ENCODE data around the gene CREBBP.
A peak's percentile ranks its signal among the peaks of the same experiment; 100 is the strongest.
"Not testable (repeated sequence)": the region's sequence is repeated elsewhere in the genome, so short reads cannot be mapped to it uniquely, and the experiment has no call there.

CREBBP gene

DNA sequence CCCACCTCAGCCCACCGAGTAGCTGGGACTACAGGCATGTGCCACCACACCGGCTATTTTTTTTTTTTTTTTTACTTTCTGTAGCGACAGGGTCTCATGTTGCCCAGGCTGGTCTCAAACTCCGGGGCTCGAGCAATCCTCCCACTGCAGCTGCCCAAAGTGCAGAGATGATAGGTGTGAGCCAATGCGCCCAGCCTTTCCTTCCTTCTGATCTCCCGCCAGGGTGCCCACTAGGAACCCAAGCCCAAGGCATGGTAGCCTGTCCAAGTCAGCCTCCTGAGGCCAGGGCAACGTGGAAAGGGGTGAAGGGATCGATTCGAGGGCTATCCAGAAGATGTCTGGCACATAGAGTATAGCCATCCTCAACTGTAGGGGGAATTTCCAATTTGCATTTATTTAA lies 9.6 kb upstream of the CREBBP start:
- TF ChIP-seq, protein P1, sequence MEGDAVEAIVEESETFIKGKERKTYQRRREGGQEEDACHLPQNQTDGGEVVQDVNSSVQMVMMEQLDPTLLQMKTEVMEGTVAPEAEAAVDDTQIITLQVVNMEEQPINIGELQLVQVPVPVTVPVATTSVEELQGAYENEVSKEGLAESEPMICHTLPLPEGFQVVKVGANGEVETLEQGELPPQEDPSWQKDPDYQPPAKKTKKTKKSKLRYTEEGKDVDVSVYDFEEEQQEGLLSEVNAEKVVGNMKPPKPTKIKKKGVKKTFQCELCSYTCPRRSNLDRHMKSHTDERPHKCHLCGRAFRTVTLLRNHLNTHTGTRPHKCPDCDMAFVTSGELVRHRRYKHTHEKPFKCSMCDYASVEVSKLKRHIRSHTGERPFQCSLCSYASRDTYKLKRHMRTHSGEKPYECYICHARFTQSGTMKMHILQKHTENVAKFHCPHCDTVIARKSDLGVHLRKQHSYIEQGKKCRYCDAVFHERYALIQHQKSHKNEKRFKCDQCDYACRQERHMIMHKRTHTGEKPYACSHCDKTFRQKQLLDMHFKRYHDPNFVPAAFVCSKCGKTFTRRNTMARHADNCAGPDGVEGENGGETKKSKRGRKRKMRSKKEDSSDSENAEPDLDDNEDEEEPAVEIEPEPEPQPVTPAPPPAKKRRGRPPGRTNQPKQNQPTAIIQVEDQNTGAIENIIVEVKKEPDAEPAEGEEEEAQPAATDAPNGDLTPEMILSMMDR (conservative IDR thresholded peaks at IDR 0.05), result no peak
- no peak for TF ChIP-seq ZFX (IDR thresholded peaks at IDR 0.05)
- H3K27ac ChIP-seq, result no peak overlapping the region

DNA sequence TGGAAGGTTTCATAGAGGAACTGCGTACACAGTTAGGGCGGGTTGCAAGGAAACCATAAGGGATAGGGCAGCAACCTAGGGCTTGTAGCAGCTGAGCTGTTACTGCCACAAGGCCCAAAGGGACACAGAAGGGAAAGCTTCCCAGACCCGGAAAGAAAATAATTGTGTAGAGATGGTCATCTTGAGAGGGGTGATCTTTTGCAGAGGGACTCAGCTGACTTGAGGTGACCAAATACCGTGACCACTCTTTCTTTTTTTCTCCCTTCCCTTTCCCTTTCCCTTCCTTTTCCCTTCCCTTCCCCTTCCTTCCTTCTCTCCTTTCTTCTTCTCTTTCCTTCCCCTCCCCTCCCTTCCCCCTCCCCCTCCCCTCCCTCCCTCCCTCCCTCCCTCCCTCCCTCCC lies 8.5 kb upstream of the CREBBP start:
- H3K27ac ChIP-seq, result no peak overlapping the region
- no peak for TF ChIP-seq ZFX (IDR thresholded peaks at IDR 0.05)
- TF ChIP-seq, protein P1 (conservative IDR thresholded peaks at IDR 0.05), result no peak

DNA sequence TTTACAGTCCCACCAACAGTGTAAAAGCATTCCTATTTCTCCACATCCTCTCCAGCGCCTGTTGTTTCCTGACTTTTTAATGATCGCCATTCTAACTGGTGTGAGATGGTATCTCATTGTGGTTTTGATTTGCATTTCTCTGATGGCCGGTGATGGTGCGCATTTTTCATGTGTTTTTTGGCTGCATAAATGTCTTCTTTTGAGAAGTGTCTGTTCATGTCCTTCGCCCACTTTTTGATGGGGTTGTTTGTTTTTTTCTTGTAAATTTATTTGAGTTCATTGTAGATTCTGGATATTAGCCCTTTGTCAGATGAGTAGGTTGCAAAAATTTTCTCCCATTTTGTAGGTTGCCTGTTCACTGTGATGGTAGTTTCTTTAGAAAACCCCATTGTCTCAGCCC lies 5.5 kb upstream of the CREBBP start:
- not testable (repeated sequence) for H3K27ac ChIP-seq

GRCh38 chr16:3884398-3884797 lies 3.9 kb upstream of the CREBBP start:
- H3K27ac ChIP-seq, result no peak overlapping the region
- TF ChIP-seq ZFX (IDR thresholded peaks at IDR 0.05), result no peak
- TF ChIP-seq, protein P1 (conservative IDR thresholded peaks at IDR 0.05), result no peak

GRCh38 chr16:3882531-3882930 lies 2.0 kb upstream of the CREBBP start:
- TF ChIP-seq, protein P1 (conservative IDR thresholded peaks at IDR 0.05), result no peak
- no peak for TF ChIP-seq ZFX (IDR thresholded peaks at IDR 0.05)
- H3K27ac ChIP-seq, result no peak overlapping the region

GRCh38 chr16:3881499-3881990 lies 1.0 kb upstream of the CREBBP start:
- peak overlapping the region; percentile 93 for H3K27ac ChIP-seq
- no peak for TF ChIP-seq ZFX (IDR thresholded peaks at IDR 0.05)
- TF ChIP-seq, protein P1 (conservative IDR thresholded peaks at IDR 0.05), result no peak

DNA sequence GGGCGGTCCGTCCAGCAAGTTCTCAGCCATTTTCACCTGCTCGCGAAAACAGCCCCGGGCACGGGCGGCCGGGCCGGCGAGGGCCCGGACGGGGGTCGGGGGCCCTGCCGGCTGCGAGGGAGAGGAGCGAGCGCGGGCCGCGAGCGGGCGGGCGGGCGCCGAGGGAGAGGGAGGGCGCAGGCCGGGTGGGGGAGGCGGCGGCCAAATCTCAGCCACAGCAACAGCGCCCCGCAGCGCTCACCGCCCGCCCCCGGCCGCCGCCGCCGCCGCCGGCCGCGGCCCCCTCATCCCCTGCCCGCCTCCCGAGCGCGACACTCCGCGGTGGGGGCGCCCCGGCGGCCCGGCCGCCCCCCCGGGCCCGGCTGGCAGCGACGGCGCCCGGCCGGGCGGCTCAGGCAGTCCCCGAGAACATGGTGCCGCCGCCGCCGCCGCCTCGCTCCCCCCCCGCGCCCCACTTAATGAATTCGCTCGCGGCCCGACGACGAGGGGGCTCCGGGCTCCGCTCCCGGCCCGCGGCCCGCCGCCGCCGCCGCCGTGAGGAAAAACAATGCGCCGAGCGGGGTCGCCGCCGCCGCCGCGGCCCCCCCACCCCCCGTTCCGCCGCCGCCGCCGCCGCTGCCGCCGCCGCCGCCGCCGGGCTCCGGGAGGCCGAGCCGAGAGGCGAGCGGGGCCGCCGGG lies 487 bp downstream of the CREBBP start:
- H3K27ac ChIP-seq, result peak overlapping the region; percentile 93
- TF ChIP-seq, protein P1 (conservative IDR thresholded peaks at IDR 0.05), result peak; percentile 74
- TF ChIP-seq ZFX (IDR thresholded peaks at IDR 0.05), result no peak
